Vagina (tissue), 2 donors: ENCODE results near the gene KCNH1. TPM values are rescaled to one million over a fixed set of nuclear protein-coding genes. Genes with fewer than 3 reads are reported as not detected.
A peak's percentile ranks its signal among the peaks of the same experiment; 100 is the strongest.

Source experiments
- DNase-seq, 2 donors: peaks; one replicate each; pipeline ENCODE4 v3.0.0-alpha.2; 2017; ENCODE audit errors: extremely low spot score in 2 of 2
- H3K27ac ChIP-seq: fragments of 200-600 bp; sonication (generic); one replicate; pipeline ENCODE4 v1.5.1; 2019
- H3K27me3 ChIP-seq: fragments of 200-600 bp; sonication (generic); one replicate; pipeline ENCODE4 v1.5.1; 2019
- H3K36me3 ChIP-seq, 2 donors: fragments of 200-600 bp; sonication (generic); one replicate each; pipeline ENCODE4 v1.5.1; 2017 to 2019
- H3K4me1 ChIP-seq: fragments of 200-600 bp; sonication (generic); one replicate; pipeline ENCODE4 v1.5.1; 2019
- H3K4me3 ChIP-seq, 2 donors: fragments of 200-600 bp; sonication (generic); 1 replicate in 1 of 2; 2 replicates in 1 of 2; pipeline ENCODE4 v1.5.1; 2016 to 2019
- H3K9me3 ChIP-seq: fragments of 200-600 bp; sonication (generic); one replicate; pipeline ENCODE4 v1.5.1; 2019
- CTCF ChIP-seq, 3 experiments: fragments of 450-650 bp in 2 of 3; fragments of 200-600 bp in 1 of 3; sonication (generic) in 1 of 3; IDR thresholded peaks; one replicate each; pipeline ENCODE4 v1.5.1; 2017 to 2019; ENCODE audit warnings: antibody characterized with exemption in 3 of 3, mild to moderate bottlenecking in 2 of 3, moderate library complexity in 2 of 3
- POLR2A ChIP-seq, 2 donors: fragments of 450-650 bp; IDR thresholded peaks; one replicate each; pipeline ENCODE4 v1.6.1; 2017; ENCODE audit warnings: antibody characterized with exemption in 2 of 2, mild to moderate bottlenecking in 2 of 2, moderate library complexity in 2 of 2
- POLR2AphosphoS5 ChIP-seq, 2 donors: sonication (generic); formaldehyde crosslinking; IDR thresholded peaks; one replicate each; pipeline ENCODE4 v1.9.0; 2017; ENCODE audit warnings: antibody characterized with exemption in 2 of 2, mild to moderate bottlenecking in 2 of 2, low read depth in 1 of 2; ENCODE audit not compliant: insufficient read depth in 1 of 2
- intact Hi-C: fragments of 100-400 bp; cut with DNase I; formaldehyde crosslinking; loops from one replicate; pipeline ENCODE4 v1.15.1; 2023
- total RNA-seq: library from RNA; depleted of rRNA; stranded (reverse); fragments of >200 nt; gene quantifications from one replicate; pipeline ENCODE4 v1.2.3, GENCODE V29; 2016

The KCNH1 gene
- total RNA-seq, 1 donor from 2014 or later = 3.9 TPM

- H3K27me3 ChIP-seq = no peaks in the 10 kb centered on the region
- TF ChIP-seq POLR2A (IDR thresholded peaks at IDR 0.05) (no peak), POLR2AphosphoS5 (IDR thresholded peaks at IDR 0.05; ENCODE audit: insufficient read depth in 1 of 2, low read depth in 1 of 2) (no peak), CTCF (IDR thresholded peaks at IDR 0.05) (no peak)
- no peaks in the 10 kb centered on the region for H3K36me3 ChIP-seq
- peak in 1 of 2 donors; percentile 72 for DNase-seq
- no peak overlapping the region for H3K4me3 ChIP-seq
- H3K9me3 ChIP-seq = no peaks in the 10 kb centered on the region
- H3K27ac ChIP-seq = no peak overlapping the region
- H3K4me1 ChIP-seq = no peaks in the 10 kb centered on the region
- intact Hi-C loops = no loop called here
Observed at GRCh38 chr1:210748796-210749195, 385.2 kb downstream of the KCNH1 start.

- peak in 1 of 2 donors; percentile 70 for DNase-seq
- no peak for TF ChIP-seq CTCF (IDR thresholded peaks at IDR 0.05)
- no peak for TF ChIP-seq POLR2A (IDR thresholded peaks at IDR 0.05)
- TF ChIP-seq POLR2AphosphoS5 (IDR thresholded peaks at IDR 0.05; ENCODE audit: insufficient read depth in 1 of 2, low read depth in 1 of 2) = no peak
- no peaks in the 10 kb centered on the region for H3K27me3 ChIP-seq
- no peak overlapping the region for H3K4me3 ChIP-seq
- no peaks in the 10 kb centered on the region for H3K4me1 ChIP-seq
- H3K27ac ChIP-seq = no peak overlapping the region
- intact Hi-C loops = no loop called here
- H3K9me3 ChIP-seq = no peaks in the 10 kb centered on the region
- H3K36me3 ChIP-seq = no peaks in the 10 kb centered on the region
Observed at GRCh38 chr1:210747890-210748289, 386.1 kb downstream of the KCNH1 start.

- no peak for DNase-seq
- intact Hi-C loops = no loop called here
- Histone ChIP-seq H3K4me3 (no peak overlapping the region), H3K27me3 (no peaks in the 10 kb centered on the region), H3K9me3 (no peaks in the 10 kb centered on the region), H3K27ac (no peak overlapping the region), H3K4me1 (no peaks in the 10 kb centered on the region), H3K36me3 (no peaks in the 10 kb centered on the region)
- TF ChIP-seq CTCF (IDR thresholded peaks at IDR 0.05) = no peak
Observed at GRCh38 chr1:210747112-210747511, 386.8 kb downstream of the KCNH1 start.

- DNase-seq = no peak
- Histone ChIP-seq H3K36me3 (no peaks in the 10 kb centered on the region), H3K9me3 (no peaks in the 10 kb centered on the region), H3K4me1 (no peaks in the 10 kb centered on the region), H3K27ac (no peak overlapping the region), H3K27me3 (no peaks in the 10 kb centered on the region), H3K4me3 (no peak overlapping the region)
- no peak for TF ChIP-seq POLR2AphosphoS5 (IDR thresholded peaks at IDR 0.05; ENCODE audit: insufficient read depth in 1 of 2, low read depth in 1 of 2)
- TF ChIP-seq POLR2A (IDR thresholded peaks at IDR 0.05) = no peak
- TF ChIP-seq CTCF (IDR thresholded peaks at IDR 0.05) = no peak
- intact Hi-C loops = no loop called here
Observed at GRCh38 chr1:210746024-210746731, 387.8 kb downstream of the KCNH1 start.

- Histone ChIP-seq H3K27ac (no peak overlapping the region), H3K9me3 (no peaks in the 10 kb centered on the region), H3K4me3 (no peak overlapping the region), H3K36me3 (no peaks in the 10 kb centered on the region), H3K4me1 (no peaks in the 10 kb centered on the region), H3K27me3 (no peaks in the 10 kb centered on the region)
- TF ChIP-seq POLR2AphosphoS5 (IDR thresholded peaks at IDR 0.05; ENCODE audit: insufficient read depth in 1 of 2, low read depth in 1 of 2) (no peak), POLR2A (IDR thresholded peaks at IDR 0.05) (no peak), CTCF (IDR thresholded peaks at IDR 0.05) (no peak)
- peak; percentile 20 to 52 for DNase-seq
- intact Hi-C loops = no loop called here
Observed at GRCh38 chr1:210743038-210743437, 390.9 kb downstream of the KCNH1 start.
